ENCODE measurements around the gene MPZL3. TPM values are rescaled to one million over a fixed set of nuclear protein-coding genes. Genes with fewer than 3 reads are reported as not detected.

Gene MPZL3
- total RNA-seq, 3 donors from 2014 or later, result 0.64 to 23.0 (median 13.1) TPM

GRCh38 chr11:118245936-118246562 is 6.1 kb downstream of the MPZL3 start:
- H3K27me3 ChIP-seq, result no peaks in the 10 kb centered on the region
- H3K4me1 ChIP-seq, result no peaks in the 10 kb centered on the region
- TF ChIP-seq, protein P1, sequence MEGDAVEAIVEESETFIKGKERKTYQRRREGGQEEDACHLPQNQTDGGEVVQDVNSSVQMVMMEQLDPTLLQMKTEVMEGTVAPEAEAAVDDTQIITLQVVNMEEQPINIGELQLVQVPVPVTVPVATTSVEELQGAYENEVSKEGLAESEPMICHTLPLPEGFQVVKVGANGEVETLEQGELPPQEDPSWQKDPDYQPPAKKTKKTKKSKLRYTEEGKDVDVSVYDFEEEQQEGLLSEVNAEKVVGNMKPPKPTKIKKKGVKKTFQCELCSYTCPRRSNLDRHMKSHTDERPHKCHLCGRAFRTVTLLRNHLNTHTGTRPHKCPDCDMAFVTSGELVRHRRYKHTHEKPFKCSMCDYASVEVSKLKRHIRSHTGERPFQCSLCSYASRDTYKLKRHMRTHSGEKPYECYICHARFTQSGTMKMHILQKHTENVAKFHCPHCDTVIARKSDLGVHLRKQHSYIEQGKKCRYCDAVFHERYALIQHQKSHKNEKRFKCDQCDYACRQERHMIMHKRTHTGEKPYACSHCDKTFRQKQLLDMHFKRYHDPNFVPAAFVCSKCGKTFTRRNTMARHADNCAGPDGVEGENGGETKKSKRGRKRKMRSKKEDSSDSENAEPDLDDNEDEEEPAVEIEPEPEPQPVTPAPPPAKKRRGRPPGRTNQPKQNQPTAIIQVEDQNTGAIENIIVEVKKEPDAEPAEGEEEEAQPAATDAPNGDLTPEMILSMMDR (IDR thresholded peaks at IDR 0.05), result no peak
- TF ChIP-seq POLR2A (IDR thresholded peaks at IDR 0.05), result no peak
- no peaks in the 10 kb centered on the region for H3K36me3 ChIP-seq
- intact Hi-C loops (cut with DNase I; ENCODE audit: low total_unique reads), result no loop called here
- H3K4me3 ChIP-seq, result no peak overlapping the region
- no peaks in the 10 kb centered on the region for H3K9me3 ChIP-seq
- DNase-seq (ENCODE audit: low spot score in 2 of 2), result no peak
- H3K27ac ChIP-seq, result peak overlapping the region; percentile 46 to 77

DNA sequence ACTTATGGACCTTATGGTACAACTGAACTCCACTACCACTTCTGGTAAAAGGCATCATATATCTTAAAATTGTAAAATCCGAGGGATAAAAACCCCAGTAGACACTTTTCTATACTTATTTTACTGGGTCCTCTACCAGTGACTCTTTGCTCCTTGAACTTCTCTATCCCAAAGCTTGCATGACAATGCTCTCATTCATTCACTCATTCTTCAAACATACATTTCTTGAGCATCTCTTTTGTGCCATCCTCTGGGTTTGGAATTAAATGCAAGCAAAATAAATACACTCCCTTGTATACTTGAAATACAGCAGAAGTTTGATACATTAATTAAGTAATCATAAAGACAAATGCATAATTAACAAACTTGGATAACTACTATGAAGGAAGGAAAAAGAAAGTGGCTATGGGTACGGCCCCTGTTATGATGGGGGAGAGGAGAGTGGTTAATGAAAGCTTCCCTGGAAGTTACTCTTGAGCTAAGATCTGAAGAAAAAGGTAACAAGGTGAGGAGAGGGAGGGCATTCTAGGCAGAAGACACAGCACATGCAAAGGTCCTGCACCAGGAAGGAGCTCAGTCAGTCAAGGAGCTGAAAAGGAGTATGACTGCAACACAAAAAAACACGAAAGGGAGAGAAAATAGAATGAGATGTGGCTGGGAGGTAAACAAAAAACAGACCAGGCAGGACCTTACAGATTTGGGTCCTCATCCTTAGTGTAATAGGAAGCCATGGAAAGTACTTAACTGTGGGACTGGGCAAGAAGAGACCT is 8.0 kb downstream of the MPZL3 start:
- Histone ChIP-seq H3K27me3 (no peaks in the 10 kb centered on the region), H3K4me1 (peaks cover 0 to 2% of the 10 kb centered on the region in 2 donors), H3K9me3 (no peaks in the 10 kb centered on the region), H3K36me3 (no peaks in the 10 kb centered on the region), H3K4me3 (no peak overlapping the region), H3K27ac (peak overlapping the region in 1 of 2 donors; percentile 3)
- intact Hi-C loops (cut with DNase I; ENCODE audit: low total_unique reads), result no loop called here
- TF ChIP-seq, protein P1 (IDR thresholded peaks at IDR 0.05), result no peak
- no peak for TF ChIP-seq POLR2AphosphoS5 (IDR thresholded peaks at IDR 0.05)
- DNase-seq (ENCODE audit: low spot score in 2 of 2), result no peak

GRCh38 chr11:118243161-118243560 is 9.0 kb downstream of the MPZL3 start:
- DNase-seq (ENCODE audit: low spot score in 2 of 2), result no peak
- Histone ChIP-seq H3K9me3 (no peaks in the 10 kb centered on the region), H3K36me3 (no peaks in the 10 kb centered on the region), H3K4me1 (peaks cover 0 to 4% of the 10 kb centered on the region in 2 donors), H3K27ac (peak overlapping the region; percentile 92 to 95), H3K4me3 (no peak overlapping the region), H3K27me3 (no peaks in the 10 kb centered on the region)
- TF ChIP-seq, protein P1 (IDR thresholded peaks at IDR 0.05), result no peak
- TF ChIP-seq POLR2A (IDR thresholded peaks at IDR 0.05) (no peak), POLR2AphosphoS5 (IDR thresholded peaks at IDR 0.05) (no peak)
- intact Hi-C loops (cut with DNase I; ENCODE audit: low total_unique reads), result no loop called here

DNA sequence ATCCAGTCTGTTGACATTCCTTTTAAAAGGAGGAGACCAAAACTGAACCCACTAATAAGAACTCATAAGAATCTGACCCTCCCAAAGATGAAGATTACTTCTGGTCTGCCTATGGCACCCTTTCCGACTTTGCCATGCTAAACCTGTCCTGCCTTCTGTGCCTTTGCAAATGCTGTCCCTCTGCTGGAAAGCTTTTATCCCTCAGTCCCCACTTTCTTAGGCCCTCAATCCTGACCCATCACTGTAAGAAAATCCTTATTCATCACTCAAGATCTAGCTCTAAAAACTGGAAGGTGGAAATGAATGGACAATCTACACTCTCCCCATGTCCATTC is 10.4 kb downstream of the MPZL3 start:
- Histone ChIP-seq H3K27me3 (no peaks in the 10 kb centered on the region), H3K4me1 (peaks cover 0 to 4% of the 10 kb centered on the region in 2 donors), H3K9me3 (no peaks in the 10 kb centered on the region), H3K4me3 (peak overlapping the region in 1 of 3 donors; percentile 20), H3K27ac (peak overlapping the region; percentile 92 to 95), H3K36me3 (no peaks in the 10 kb centered on the region)
- TF ChIP-seq, protein P1 (IDR thresholded peaks at IDR 0.05), result no peak
- TF ChIP-seq POLR2A (IDR thresholded peaks at IDR 0.05) (no peak), POLR2AphosphoS5 (IDR thresholded peaks at IDR 0.05) (no peak)
- DNase-seq (ENCODE audit: low spot score in 2 of 2), result no peak
- intact Hi-C loops (cut with DNase I; ENCODE audit: low total_unique reads), result no loop called here
